ENCODE results near the gene STEAP3. TPM values are rescaled to one million over a fixed set of nuclear protein-coding genes. Genes with fewer than 3 reads are reported as not detected.

The STEAP3 gene
- total RNA-seq, 1 donor from 2014 or later = 38.8 TPM

DNA sequence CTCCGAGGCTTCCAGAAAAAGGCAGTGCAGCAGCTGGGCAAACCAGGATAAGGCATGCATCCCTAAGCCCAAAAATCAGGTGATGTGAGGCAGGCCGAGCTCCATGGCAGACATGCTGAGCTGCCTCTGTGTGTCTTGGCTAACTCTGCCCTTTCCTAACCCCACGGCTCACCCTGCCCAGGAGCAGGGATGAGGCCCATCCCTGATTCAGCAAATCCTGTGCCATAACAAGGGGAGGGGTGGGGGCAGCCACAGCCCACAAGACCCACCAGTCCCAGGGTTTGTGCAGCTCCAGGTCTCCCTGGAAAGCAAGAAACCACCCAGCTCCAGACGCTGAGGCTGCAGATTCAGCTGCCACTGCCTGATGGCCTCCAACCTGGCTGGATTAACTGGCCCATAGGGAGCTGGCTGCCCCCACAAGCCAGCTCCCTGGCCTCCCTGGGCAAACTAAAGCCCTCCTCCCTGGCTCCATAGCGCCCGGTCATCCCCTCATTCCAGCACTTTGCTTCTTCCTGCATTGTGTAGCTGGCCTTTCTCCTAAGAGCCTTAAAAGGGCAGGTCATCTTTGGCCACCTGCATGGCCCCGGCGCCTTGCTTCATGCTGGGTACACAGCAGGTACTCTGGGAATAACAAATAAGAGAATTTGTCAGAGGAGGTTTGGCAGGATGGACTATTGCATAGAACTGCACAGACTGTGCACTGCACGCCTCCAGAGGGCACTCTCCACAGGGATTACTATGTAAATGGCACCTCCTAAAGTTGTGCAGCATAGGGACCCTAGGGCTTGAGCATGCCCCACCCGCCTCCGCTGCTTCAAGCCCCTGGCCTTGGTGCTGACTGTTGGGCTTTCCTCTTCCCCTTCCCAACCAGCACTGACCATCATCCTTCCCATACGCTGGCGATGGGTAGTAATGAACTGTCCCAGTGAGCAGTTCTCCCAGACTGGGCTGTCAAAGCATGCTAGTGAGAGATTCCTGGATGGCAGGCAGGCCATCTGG, 10.7 kb downstream of the STEAP3 start:
- Histone ChIP-seq H3K27ac (ENCODE audit: low read depth, low read length) (no peak overlapping the region), H3K79me2 (ENCODE audit: insufficient read depth, low read length) (peaks cover 40% of the 10 kb centered on the region), H4K20me1 (ENCODE audit: insufficient read depth, low read length) (peaks cover 18% of the 10 kb centered on the region), H3K36me3 (ENCODE audit: insufficient read depth, low read length) (no peaks in the 10 kb centered on the region), H3K4me2 (ENCODE audit: low read length) (peak overlapping the region; percentile 75), H3K4me3 (ENCODE audit: insufficient read depth, low read depth, low read length) (no peak overlapping the region), H2AFZ (ENCODE audit: low read depth, low read length) (no peak overlapping the region), H3K27me3 (ENCODE audit: insufficient read depth, low read length) (no peaks in the 10 kb centered on the region), H3K9ac (ENCODE audit: low read length) (no peak overlapping the region), H3K4me1 (ENCODE audit: insufficient read depth, low read length) (peaks cover 44% of the 10 kb centered on the region), H3K9me3 (ENCODE audit: insufficient read depth, low read depth, low read length) (no peaks in the 10 kb centered on the region)
- H3K4me1 Mint-ChIP-seq (ENCODE audit: low read depth, unreplicated experiment) = peaks cover 70% of the 10 kb centered on the region
- TF ChIP-seq, protein P1, sequence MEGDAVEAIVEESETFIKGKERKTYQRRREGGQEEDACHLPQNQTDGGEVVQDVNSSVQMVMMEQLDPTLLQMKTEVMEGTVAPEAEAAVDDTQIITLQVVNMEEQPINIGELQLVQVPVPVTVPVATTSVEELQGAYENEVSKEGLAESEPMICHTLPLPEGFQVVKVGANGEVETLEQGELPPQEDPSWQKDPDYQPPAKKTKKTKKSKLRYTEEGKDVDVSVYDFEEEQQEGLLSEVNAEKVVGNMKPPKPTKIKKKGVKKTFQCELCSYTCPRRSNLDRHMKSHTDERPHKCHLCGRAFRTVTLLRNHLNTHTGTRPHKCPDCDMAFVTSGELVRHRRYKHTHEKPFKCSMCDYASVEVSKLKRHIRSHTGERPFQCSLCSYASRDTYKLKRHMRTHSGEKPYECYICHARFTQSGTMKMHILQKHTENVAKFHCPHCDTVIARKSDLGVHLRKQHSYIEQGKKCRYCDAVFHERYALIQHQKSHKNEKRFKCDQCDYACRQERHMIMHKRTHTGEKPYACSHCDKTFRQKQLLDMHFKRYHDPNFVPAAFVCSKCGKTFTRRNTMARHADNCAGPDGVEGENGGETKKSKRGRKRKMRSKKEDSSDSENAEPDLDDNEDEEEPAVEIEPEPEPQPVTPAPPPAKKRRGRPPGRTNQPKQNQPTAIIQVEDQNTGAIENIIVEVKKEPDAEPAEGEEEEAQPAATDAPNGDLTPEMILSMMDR (IDR thresholded peaks at IDR 0.05; ENCODE audit: insufficient read depth, low read depth, low read length) = peak; percentile 22
- TF ChIP-seq EZH2 (IDR thresholded peaks at IDR 0.05; ENCODE audit: insufficient read depth, low read length) = no peak
- DNase-seq (ENCODE audit: low read depth) (no peak), FAIRE-seq (peak; percentile 39)
- peaks cover 9% of the 10 kb centered on the region for H3K36me3 Mint-ChIP-seq (ENCODE audit: low read depth, unreplicated experiment)
- no peak overlapping the region for H3K27ac Mint-ChIP-seq (ENCODE audit: unreplicated experiment)
- peaks cover under 1% of the 10 kb centered on the region for H3K9me3 Mint-ChIP-seq (ENCODE audit: unreplicated experiment)
- no peaks in the 10 kb centered on the region for H3K27me3 Mint-ChIP-seq (ENCODE audit: low read depth, unreplicated experiment)
- no peak overlapping the region for H3K4me3 Mint-ChIP-seq (ENCODE audit: unreplicated experiment)

GRCh38 chr2:119236796-119237195, 13.2 kb downstream of the STEAP3 start:
- H3K4me3 ChIP-seq (ENCODE audit: insufficient read depth, low read depth, low read length) = no peak overlapping the region
- Mint-ChIP-seq H3K36me3 (ENCODE audit: low read depth, unreplicated experiment) (peaks cover 10% of the 10 kb centered on the region), H3K27me3 (ENCODE audit: low read depth, unreplicated experiment) (no peaks in the 10 kb centered on the region), H3K27ac (ENCODE audit: unreplicated experiment) (no peak overlapping the region), H3K4me1 (ENCODE audit: low read depth, unreplicated experiment) (peaks cover 59% of the 10 kb centered on the region), H3K9me3 (ENCODE audit: unreplicated experiment) (no peaks in the 10 kb centered on the region), H3K4me3 (ENCODE audit: unreplicated experiment) (no peak overlapping the region)
- no peaks in the 10 kb centered on the region for H3K9me3 ChIP-seq (ENCODE audit: insufficient read depth, low read depth, low read length)
- DNase-seq (ENCODE audit: low read depth) (no peak), FAIRE-seq (no peak)
- no peaks in the 10 kb centered on the region for H3K27me3 ChIP-seq (ENCODE audit: insufficient read depth, low read length)
- H3K4me1 ChIP-seq (ENCODE audit: insufficient read depth, low read length) = peaks cover 40% of the 10 kb centered on the region
- H3K27ac ChIP-seq (ENCODE audit: low read depth, low read length) = no peak overlapping the region
- no peaks in the 10 kb centered on the region for H3K36me3 ChIP-seq (ENCODE audit: insufficient read depth, low read length)
- H4K20me1 ChIP-seq (ENCODE audit: insufficient read depth, low read length) = peaks cover 18% of the 10 kb centered on the region
- peaks cover 44% of the 10 kb centered on the region for H3K79me2 ChIP-seq (ENCODE audit: insufficient read depth, low read length)
- no peak overlapping the region for H2AFZ ChIP-seq (ENCODE audit: low read depth, low read length)
- H3K4me2 ChIP-seq (ENCODE audit: low read length) = no peak overlapping the region
- TF ChIP-seq EZH2 (IDR thresholded peaks at IDR 0.05; ENCODE audit: insufficient read depth, low read length) = no peak
- TF ChIP-seq, protein P1 (IDR thresholded peaks at IDR 0.05; ENCODE audit: insufficient read depth, low read depth, low read length) = no peak
- no peak overlapping the region for H3K9ac ChIP-seq (ENCODE audit: low read length)

All from astrocyte (in vitro differentiated cells and primary cell).